ACC112 (cell line): ENCODE results near the gene OR4D1.

Experiments
- H2AFZ ChIP-seq: fragments of 200-600 bp; sonication (generic); one replicate; pipeline ENCODE4 v1.6.0; 2017; ENCODE audit warnings: antibody characterized with exemption, low read length; ENCODE audit not compliant: unreplicated experiment
- H3K27ac ChIP-seq: fragments of 200-600 bp; sonication (generic); 2 replicates; pipeline ENCODE4 v1.5.1; 2014; ENCODE audit warnings: low read depth, mild to moderate bottlenecking, antibody characterized with exemption, low read length, moderate library complexity
- H3K27me3 ChIP-seq: fragments of 200-600 bp; sonication (generic); 2 replicates; pipeline ENCODE4 v1.6.1; 2014; ENCODE audit warnings: mild to moderate bottlenecking, antibody characterized with exemption, low read length, moderate library complexity, mixed read lengths; ENCODE audit not compliant: insufficient read depth
- H3K36me3 ChIP-seq: fragments of 200-600 bp; sonication (generic); 2 replicates; pipeline ENCODE4 v1.6.1; 2016; ENCODE audit warnings: mild to moderate bottlenecking, antibody characterized with exemption, low read length, moderate library complexity, mixed read lengths; ENCODE audit not compliant: insufficient read depth
- H3K4me1 ChIP-seq: fragments of 200-600 bp; sonication (generic); one replicate; pipeline ENCODE4 v1.6.1; 2016; ENCODE audit warnings: low read length, mixed read lengths; ENCODE audit not compliant: insufficient read depth, unreplicated experiment, control insufficient read depth
- H3K4me3 ChIP-seq: fragments of 200-600 bp; sonication (generic); 2 replicates; pipeline ENCODE4 v1.5.1; 2014; ENCODE audit warnings: mild to moderate bottlenecking, low read depth, low read length
- H3K79me2 ChIP-seq: fragments of 200-600 bp; sonication (generic); one replicate; pipeline ENCODE4 v1.6.0; 2016; ENCODE audit warnings: low read length; ENCODE audit not compliant: control insufficient read depth, unreplicated experiment, insufficient read depth

OR4D1 gene

GRCh38 chr17:58176200-58176599 lies 28.0 kb downstream of the OR4D1 start:
- Histone ChIP-seq H3K4me3 (no peak overlapping the region), H3K27ac (no peak overlapping the region), H2AFZ (no peak overlapping the region), H3K4me1 (no peaks in the 10 kb centered on the region), H3K27me3 (peaks cover 85% of the 10 kb centered on the region), H3K79me2 (no peaks in the 10 kb centered on the region), H3K36me3 (no peaks in the 10 kb centered on the region)

GRCh38 chr17:58181796-58182195 lies 33.6 kb downstream of the OR4D1 start:
- Histone ChIP-seq H3K27me3 (peaks cover 64% of the 10 kb centered on the region), H3K27ac (no peak overlapping the region), H3K36me3 (no peaks in the 10 kb centered on the region), H3K79me2 (no peaks in the 10 kb centered on the region), H2AFZ (no peak overlapping the region), H3K4me1 (no peaks in the 10 kb centered on the region), H3K4me3 (no peak overlapping the region)

- H3K36me3 ChIP-seq = no peaks in the 10 kb centered on the region
- H3K27ac ChIP-seq = no peak overlapping the region
- H3K79me2 ChIP-seq = no peaks in the 10 kb centered on the region
- H3K4me1 ChIP-seq = no peaks in the 10 kb centered on the region
- H2AFZ ChIP-seq = no peak overlapping the region
- no peak overlapping the region for H3K4me3 ChIP-seq
- H3K27me3 ChIP-seq = peaks cover 69% of the 10 kb centered on the region
Measured at GRCh38 chr17:58183514-58183913, 35.3 kb downstream of the OR4D1 start.

GRCh38 chr17:58184308-58184985 lies 36.3 kb downstream of the OR4D1 start:
- Histone ChIP-seq H3K27me3 (peaks cover 60% of the 10 kb centered on the region), H3K36me3 (no peaks in the 10 kb centered on the region), H3K27ac (no peak overlapping the region), H2AFZ (no peak overlapping the region), H3K4me1 (peaks cover 4% of the 10 kb centered on the region), H3K79me2 (no peaks in the 10 kb centered on the region), H3K4me3 (no peak overlapping the region)

- H3K36me3 ChIP-seq = no peaks in the 10 kb centered on the region
- no peak overlapping the region for H3K27ac ChIP-seq
- no peak overlapping the region for H3K4me3 ChIP-seq
- no peak overlapping the region for H2AFZ ChIP-seq
- H3K27me3 ChIP-seq = peaks cover 52% of the 10 kb centered on the region
- no peaks in the 10 kb centered on the region for H3K79me2 ChIP-seq
- peaks cover 12% of the 10 kb centered on the region for H3K4me1 ChIP-seq
Measured at GRCh38 chr17:58184986-58185761, 37.0 kb downstream of the OR4D1 start.

- H3K79me2 ChIP-seq = no peaks in the 10 kb centered on the region
- peaks cover 14% of the 10 kb centered on the region for H3K4me1 ChIP-seq
- H3K4me3 ChIP-seq = no peak overlapping the region
- H3K27ac ChIP-seq = no peak overlapping the region
- peaks cover 51% of the 10 kb centered on the region for H3K27me3 ChIP-seq
- H3K36me3 ChIP-seq = no peaks in the 10 kb centered on the region
- H2AFZ ChIP-seq = no peak overlapping the region
Measured at GRCh38 chr17:58186591-58186990, 38.4 kb downstream of the OR4D1 start.

GRCh38 chr17:58187063-58187462 lies 38.9 kb downstream of the OR4D1 start:
- Histone ChIP-seq H2AFZ (no peak overlapping the region), H3K4me3 (no peak overlapping the region), H3K79me2 (no peaks in the 10 kb centered on the region), H3K27me3 (peaks cover 51% of the 10 kb centered on the region), H3K4me1 (peaks cover 14% of the 10 kb centered on the region), H3K27ac (no peak overlapping the region), H3K36me3 (no peaks in the 10 kb centered on the region)

GRCh38 chr17:58187675-58188074 lies 39.5 kb downstream of the OR4D1 start:
- Histone ChIP-seq H3K4me3 (no peak overlapping the region), H3K36me3 (no peaks in the 10 kb centered on the region), H3K27me3 (peaks cover 53% of the 10 kb centered on the region), H3K27ac (no peak overlapping the region), H3K4me1 (peaks cover 14% of the 10 kb centered on the region), H3K79me2 (no peaks in the 10 kb centered on the region), H2AFZ (no peak overlapping the region)

GRCh38 chr17:58189436-58190146 lies 41.4 kb downstream of the OR4D1 start:
- Histone ChIP-seq H3K4me1 (peaks cover 14% of the 10 kb centered on the region), H3K79me2 (no peaks in the 10 kb centered on the region), H3K36me3 (no peaks in the 10 kb centered on the region), H3K27ac (no peak overlapping the region), H3K27me3 (peaks cover 72% of the 10 kb centered on the region), H3K4me3 (0 out of 2 replicates have a peak overlapping the region, but pooled peaks have one; percentile 7), H2AFZ (no peak overlapping the region)

GRCh38 chr17:58191241-58191896 lies 43.2 kb downstream of the OR4D1 start:
- peaks cover 73% of the 10 kb centered on the region for H3K27me3 ChIP-seq
- H3K79me2 ChIP-seq = no peaks in the 10 kb centered on the region
- H2AFZ ChIP-seq = no peak overlapping the region
- no peak overlapping the region for H3K4me3 ChIP-seq
- no peaks in the 10 kb centered on the region for H3K36me3 ChIP-seq
- peaks cover 14% of the 10 kb centered on the region for H3K4me1 ChIP-seq
- no peak overlapping the region for H3K27ac ChIP-seq
